ENCODE data around the gene ITPR3. TPM values are rescaled to one million over a fixed set of nuclear protein-coding genes. Genes with fewer than 3 reads are reported as not detected.

Gene ITPR3
- total RNA-seq, 1 experiment from 2014 or later: 103 TPM

DNA sequence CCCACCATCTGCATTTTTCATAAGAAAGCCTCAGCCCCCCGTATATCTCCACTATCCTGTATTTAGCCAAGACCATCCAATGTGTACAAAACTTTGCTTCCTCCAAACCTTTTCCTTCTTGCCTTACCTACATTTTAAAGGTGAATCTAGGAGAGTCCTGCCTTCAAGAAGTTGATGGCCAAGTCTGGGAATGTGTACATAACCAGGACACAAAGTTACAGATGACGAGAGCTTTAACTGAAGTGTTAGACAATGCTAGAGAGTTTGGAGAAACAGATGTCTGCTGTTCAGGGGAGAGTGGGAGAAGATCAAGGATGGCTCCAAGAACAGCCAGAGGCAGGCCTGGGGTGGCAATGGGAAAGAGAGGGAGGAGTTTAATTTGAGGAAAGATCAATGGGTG is 92.7 kb downstream of the ITPR3 start:
- Histone ChIP-seq H3K36me3 (ENCODE audit: control insufficient read depth in 1 of 2, insufficient read depth in 2 of 2, low read length in 2 of 2) (peaks cover 2 to 17% of the 10 kb centered on the region in 2 experiments; a peak in 3 of 4 replicates), H3K4me2 (ENCODE audit: low read length) (no peak overlapping the region), H3K4me1 (ENCODE audit: control insufficient read depth in 1 of 2, insufficient read depth in 2 of 2, low read length in 2 of 2) (peaks cover 27 to 46% of the 10 kb centered on the region in 2 experiments), H3K9me2 (ENCODE audit: insufficient read depth) (no peaks in the 10 kb centered on the region), H4K20me1 (ENCODE audit: insufficient read depth) (no peaks in the 10 kb centered on the region), H2AFZ (ENCODE audit: low read depth, low read length, poor library complexity, severe bottlenecking) (no peak overlapping the region), H3K27ac (ENCODE audit: low read depth, low read length) (no peak overlapping the region), H3K9me3 (ENCODE audit: control insufficient read depth in 1 of 2, insufficient read depth in 1 of 2, low read depth in 1 of 2, low read length in 2 of 2) (no peaks in the 10 kb centered on the region), H3K4me3 (replicated peaks in 1 of 2; ENCODE audit: low read depth in 1 of 2, low read length in 2 of 2) (no peak overlapping the region), H3K27me3 (ENCODE audit: insufficient read depth, low read length) (no peaks in the 10 kb centered on the region), H3K9ac (ENCODE audit: low read length) (no peak overlapping the region), H3K79me2 (ENCODE audit: insufficient read depth, low read length) (peaks cover 24% of the 10 kb centered on the region)
- TF ChIP-seq CEBPB (IDR thresholded peaks at IDR 0.05; ENCODE audit: low read depth) (no peak), POLR2A (IDR thresholded peaks at IDR 0.05; ENCODE audit: borderline replicate concordance, extremely low read depth, insufficient read depth, insufficient read length) (no peak), EZH2 (IDR thresholded peaks at IDR 0.05) (no peak), RAD21 (IDR thresholded peaks at IDR 0.05; ENCODE audit: low read depth) (no peak), ZNF274 (IDR thresholded peaks at IDR 0.05; ENCODE audit: low read depth, low read length) (no peak), EZH2phosphoT487 (IDR thresholded peaks at IDR 0.05; ENCODE audit: borderline replicate concordance) (no peak), POLR2AphosphoS5 (IDR thresholded peaks at IDR 0.05; ENCODE audit: low read depth, low read length) (no peak), ELF1 (IDR thresholded peaks at IDR 0.05; ENCODE audit: borderline replicate concordance, low read depth) (no peak), SIN3A (IDR thresholded peaks at IDR 0.05; ENCODE audit: low read depth) (no peak), YY1 (IDR thresholded peaks at IDR 0.05; ENCODE audit: extremely low read depth, insufficient replicate concordance, low read depth, low read length) (no peak), CBX3 (IDR thresholded peaks at IDR 0.05; ENCODE audit: low read depth) (no peak)
- TF ChIP-seq, protein P1, sequence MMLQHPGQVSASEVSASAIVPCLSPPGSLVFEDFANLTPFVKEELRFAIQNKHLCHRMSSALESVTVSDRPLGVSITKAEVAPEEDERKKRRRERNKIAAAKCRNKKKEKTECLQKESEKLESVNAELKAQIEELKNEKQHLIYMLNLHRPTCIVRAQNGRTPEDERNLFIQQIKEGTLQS (IDR thresholded peaks at IDR 0.05): no peak
- TF ChIP-seq, protein P2, sequence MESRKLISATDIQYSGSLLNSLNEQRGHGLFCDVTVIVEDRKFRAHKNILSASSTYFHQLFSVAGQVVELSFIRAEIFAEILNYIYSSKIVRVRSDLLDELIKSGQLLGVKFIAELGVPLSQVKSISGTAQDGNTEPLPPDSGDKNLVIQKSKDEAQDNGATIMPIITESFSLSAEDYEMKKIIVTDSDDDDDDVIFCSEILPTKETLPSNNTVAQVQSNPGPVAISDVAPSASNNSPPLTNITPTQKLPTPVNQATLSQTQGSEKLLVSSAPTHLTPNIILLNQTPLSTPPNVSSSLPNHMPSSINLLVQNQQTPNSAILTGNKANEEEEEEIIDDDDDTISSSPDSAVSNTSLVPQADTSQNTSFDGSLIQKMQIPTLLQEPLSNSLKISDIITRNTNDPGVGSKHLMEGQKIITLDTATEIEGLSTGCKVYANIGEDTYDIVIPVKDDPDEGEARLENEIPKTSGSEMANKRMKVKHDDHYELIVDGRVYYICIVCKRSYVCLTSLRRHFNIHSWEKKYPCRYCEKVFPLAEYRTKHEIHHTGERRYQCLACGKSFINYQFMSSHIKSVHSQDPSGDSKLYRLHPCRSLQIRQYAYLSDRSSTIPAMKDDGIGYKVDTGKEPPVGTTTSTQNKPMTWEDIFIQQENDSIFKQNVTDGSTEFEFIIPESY (IDR thresholded peaks at IDR 0.05; ENCODE audit: extremely low read depth, insufficient replicate concordance, low read length): no peak
- ATAC-seq (no peak), DNase-seq (ENCODE audit: low read depth, low spot score) (no peak)
- RAD21 ChIA-PET (ENCODE audit: low non-redundant PET in 1 of 2, low total read pairs in 2 of 2, uncharacterized antibody in 2 of 2, unreplicated experiment in 2 of 2): no interaction called here
- intact Hi-C loops (cut with micrococcal nuclease): no loop called here
- BruUV-seq (replicated peaks): no TSS peak
- POLR2A ChIA-PET: no interaction called here
- CTCF ChIA-PET: interaction anchor here (1.0 kb wide), 1 partner anchor 31 kb away, joined by 3 read pairs; no protein-coding TSS in a partner anchor
